Measurements from ENCODE around the gene LSM7.

The LSM7 gene

DNA sequence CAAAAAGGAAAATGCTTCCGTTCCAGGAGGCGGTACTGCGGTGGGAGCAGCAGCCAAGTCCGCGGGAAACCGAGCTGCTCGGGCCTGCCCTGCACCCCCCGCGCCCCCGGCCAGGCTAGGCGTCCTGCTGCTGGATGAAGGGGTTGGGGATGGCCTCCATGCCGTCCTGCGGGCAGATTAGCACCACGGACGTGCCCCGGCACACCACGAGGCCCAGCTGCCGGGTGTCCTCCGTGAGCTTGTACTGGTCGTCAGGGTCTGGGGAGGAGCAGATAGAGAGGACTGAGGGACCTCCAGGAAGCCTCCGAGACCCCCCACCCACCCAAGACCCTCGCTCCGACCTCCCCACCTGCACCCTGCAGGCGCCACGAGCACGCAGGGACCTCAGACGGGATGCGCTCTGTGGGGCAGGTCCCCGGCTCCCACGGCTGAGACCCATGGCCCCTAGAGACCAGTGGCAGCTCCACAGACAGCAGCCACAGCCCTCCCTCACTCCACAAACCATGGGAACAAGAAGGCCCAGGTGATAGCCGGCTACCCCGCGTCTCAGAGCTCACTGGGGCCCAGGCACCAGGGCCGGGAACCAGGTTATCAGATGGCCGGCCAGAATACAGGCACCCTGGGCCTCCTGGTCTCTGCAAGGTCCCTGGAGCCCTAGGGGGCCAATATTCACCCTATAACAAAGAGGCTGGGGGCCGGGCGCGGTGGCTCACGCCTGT lies 6.7 kb downstream of the LSM7 start:
- peaks cover 5% of the 10 kb centered on the region for H3K36me3 Mint-ChIP-seq
- no peak overlapping the region for H3K4me3 Mint-ChIP-seq
- no peaks in the 10 kb centered on the region for H3K27me3 Mint-ChIP-seq
- peaks cover 13% of the 10 kb centered on the region for H3K4me1 Mint-ChIP-seq
- no peaks in the 10 kb centered on the region for H3K9me3 Mint-ChIP-seq
- H3K27ac Mint-ChIP-seq = no peak overlapping the region

DNA sequence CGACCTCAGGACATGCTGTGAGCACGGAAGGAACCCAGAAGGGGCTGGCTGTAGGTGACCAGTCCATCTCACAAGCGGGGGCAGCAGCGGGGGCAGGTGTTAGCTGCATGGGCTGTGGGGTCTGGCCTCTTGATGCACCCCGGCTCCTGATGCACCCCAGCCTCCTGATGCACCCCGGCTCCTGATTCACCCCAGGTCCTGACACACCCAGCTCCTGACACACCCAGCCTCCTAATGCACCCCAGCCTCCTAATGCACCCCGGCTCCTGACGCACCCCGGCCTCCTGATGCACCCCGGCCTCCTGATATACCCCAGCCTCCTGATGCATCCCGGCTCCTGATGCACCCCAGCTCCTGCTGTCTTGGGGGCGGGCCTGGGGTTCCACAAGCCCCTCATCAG lies 7.4 kb downstream of the LSM7 start:
- no peaks in the 10 kb centered on the region for H3K9me3 Mint-ChIP-seq
- H3K27me3 Mint-ChIP-seq = no peaks in the 10 kb centered on the region

DNA sequence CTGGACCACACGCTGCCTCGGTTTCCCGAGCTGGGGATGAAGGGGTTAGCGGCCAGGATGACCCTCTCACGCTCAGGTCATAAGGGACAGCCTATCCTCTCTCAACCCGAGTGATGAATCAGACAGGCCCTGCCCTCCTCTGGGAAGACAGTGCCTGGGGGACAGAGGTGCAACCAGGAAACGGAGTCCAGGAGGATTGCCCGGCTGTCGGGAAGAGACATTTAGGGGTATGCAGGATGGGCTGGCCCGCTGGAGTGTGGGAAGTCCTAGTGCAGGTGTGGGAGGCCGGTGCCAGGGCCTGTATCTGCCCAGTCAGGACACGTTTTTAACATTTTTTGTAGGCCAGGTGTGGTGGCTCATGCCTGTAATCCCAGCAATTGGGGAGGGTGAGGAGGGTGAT lies 8.3 kb downstream of the LSM7 start:
- peaks cover 2% of the 10 kb centered on the region for H3K9me3 Mint-ChIP-seq
- no peak overlapping the region for H3K27ac Mint-ChIP-seq
- peaks cover 4% of the 10 kb centered on the region for H3K36me3 Mint-ChIP-seq
- H3K4me3 Mint-ChIP-seq = no peak overlapping the region
- H3K4me1 Mint-ChIP-seq = no peaks in the 10 kb centered on the region
- H3K27me3 Mint-ChIP-seq = peaks cover 2% of the 10 kb centered on the region

More for the DNA sequence above, 7.4 kb downstream of the LSM7 start:
- Mint-ChIP-seq H3K4me3 (no peak overlapping the region), H3K36me3 (peaks cover 3% of the 10 kb centered on the region), H3K27ac (no peak overlapping the region), H3K4me1 (peaks cover 7% of the 10 kb centered on the region)

DNA sequence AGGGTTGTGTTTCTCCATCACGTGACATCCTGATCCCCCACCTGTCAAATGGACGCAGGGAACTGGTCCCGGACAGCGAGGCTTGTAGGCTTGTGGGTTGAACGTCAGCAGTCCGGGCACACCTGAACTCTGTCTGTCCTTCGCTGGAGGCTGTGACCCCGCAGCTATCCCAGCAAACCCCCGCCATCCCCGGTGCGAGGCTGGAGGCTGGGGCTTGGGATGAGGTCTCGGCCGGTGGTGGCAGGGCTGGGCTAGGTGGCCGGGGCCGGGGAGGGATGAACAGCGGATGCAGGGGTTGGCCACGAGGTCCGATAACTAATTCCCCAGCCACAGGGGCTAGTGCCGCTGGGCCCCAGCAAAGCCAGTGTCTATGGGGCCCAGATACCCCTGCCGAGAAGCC lies 8.8 kb downstream of the LSM7 start:
- Mint-ChIP-seq H3K27ac (no peak overlapping the region), H3K36me3 (peaks cover 7% of the 10 kb centered on the region), H3K9me3 (peaks cover 7% of the 10 kb centered on the region), H3K4me1 (no peaks in the 10 kb centered on the region), H3K27me3 (peaks cover 7% of the 10 kb centered on the region), H3K4me3 (no peak overlapping the region)

DNA sequence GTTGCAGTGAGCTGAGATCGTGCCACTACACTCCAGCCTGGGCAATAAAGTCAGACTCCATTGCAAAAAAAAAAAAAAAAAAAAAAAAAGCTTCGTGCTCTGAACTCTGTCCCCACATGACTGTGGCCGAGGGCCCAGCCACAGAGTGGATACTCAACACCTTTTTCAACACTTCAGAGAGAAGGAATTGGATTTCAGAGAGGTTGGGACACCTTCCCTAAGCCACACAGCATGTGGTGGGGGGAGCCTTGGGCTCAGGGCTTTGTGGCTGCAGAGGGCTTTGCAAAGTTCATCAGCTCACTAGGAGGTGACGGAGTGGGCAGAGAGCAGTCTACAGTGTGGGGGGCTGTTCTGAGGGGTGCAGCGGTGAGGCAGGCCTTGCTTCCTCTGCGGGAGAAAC lies 9.5 kb downstream of the LSM7 start:
- Mint-ChIP-seq H3K4me1 (no peaks in the 10 kb centered on the region), H3K27ac (no peak overlapping the region), H3K27me3 (peaks cover 8% of the 10 kb centered on the region), H3K4me3 (no peak overlapping the region), H3K9me3 (peaks cover 8% of the 10 kb centered on the region), H3K36me3 (peaks cover 7% of the 10 kb centered on the region)

DNA sequence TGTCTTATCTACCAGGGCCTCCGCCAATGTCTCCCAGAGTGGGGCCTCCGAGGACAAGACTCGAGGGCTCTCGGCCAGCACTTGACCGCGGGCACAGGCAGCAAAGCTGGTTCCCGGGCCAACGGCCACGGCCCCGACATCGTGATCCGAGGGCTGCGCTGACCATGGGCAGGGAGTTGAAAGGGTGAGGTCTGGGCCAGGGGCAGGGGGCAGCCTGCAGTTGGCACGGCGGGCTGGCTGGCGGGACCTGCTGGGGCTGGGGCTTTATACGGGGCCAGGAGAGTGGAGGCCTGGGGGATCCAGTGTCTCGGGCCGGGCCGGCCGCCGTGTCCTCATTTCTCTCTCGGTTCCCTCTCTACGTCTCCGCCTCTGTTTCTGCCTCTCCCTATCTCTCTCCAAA lies 10.6 kb downstream of the LSM7 start:
- H3K9me3 Mint-ChIP-seq = peaks cover 8% of the 10 kb centered on the region
- H3K4me1 Mint-ChIP-seq = no peaks in the 10 kb centered on the region
- no peak overlapping the region for H3K27ac Mint-ChIP-seq
- H3K27me3 Mint-ChIP-seq = peaks cover 17% of the 10 kb centered on the region
- H3K4me3 Mint-ChIP-seq = no peak overlapping the region
- peaks cover 7% of the 10 kb centered on the region for H3K36me3 Mint-ChIP-seq

DNA sequence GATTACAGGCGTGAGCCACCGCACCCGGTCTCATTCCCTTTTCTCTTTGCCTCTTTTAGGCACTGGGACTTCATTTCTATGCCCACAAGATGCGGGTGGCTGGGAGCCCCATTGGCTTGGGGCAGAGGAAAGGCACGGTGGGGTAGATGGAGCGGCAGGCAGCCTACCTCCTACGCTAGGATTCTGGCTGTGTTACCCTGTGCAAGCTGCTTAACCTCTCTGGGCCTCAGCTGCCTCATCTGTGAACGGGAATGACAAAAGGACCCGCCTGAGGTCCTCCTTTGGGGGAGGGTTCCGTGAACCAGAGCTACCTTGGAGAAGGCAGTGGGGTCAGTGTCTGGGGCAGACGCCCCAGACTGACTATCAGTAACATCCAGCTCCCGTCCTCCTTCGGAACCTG lies 11.1 kb downstream of the LSM7 start:
- Mint-ChIP-seq H3K36me3 (peaks cover 7% of the 10 kb centered on the region), H3K27ac (no peak overlapping the region), H3K9me3 (peaks cover 8% of the 10 kb centered on the region), H3K27me3 (peaks cover 17% of the 10 kb centered on the region), H3K4me3 (no peak overlapping the region), H3K4me1 (no peaks in the 10 kb centered on the region)

DNA sequence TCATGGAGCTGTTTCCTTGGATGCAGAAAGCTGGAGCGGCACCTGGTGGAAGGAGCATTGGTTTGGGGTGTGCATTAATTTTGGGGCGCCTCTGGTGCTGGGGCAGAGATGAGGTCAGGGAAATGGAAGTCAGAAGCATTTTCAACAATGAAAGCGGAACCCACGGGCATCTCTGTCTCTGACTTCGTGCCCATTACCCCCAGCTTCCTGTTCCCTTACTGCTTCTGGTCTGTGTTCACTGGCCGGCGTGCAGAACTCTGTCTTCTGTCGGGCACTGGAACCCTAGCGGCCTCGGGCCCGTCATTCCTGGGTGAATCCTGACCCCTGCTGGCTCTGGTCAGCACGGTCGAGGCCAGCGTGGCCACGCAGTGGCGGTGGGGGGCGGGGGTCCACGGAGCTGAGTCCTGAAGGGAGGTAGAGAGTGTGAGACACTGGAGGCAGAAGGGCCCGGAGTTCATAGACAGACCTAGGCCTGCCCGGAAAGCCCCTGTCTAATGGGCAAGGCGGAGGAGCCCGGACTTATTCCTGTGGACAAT lies 12.5 kb downstream of the LSM7 start:
- Mint-ChIP-seq H3K27me3 (peaks cover 17% of the 10 kb centered on the region), H3K27ac (no peak overlapping the region), H3K4me1 (no peaks in the 10 kb centered on the region), H3K36me3 (peaks cover 7% of the 10 kb centered on the region), H3K9me3 (peaks cover 8% of the 10 kb centered on the region), H3K4me3 (no peak overlapping the region)

DNA sequence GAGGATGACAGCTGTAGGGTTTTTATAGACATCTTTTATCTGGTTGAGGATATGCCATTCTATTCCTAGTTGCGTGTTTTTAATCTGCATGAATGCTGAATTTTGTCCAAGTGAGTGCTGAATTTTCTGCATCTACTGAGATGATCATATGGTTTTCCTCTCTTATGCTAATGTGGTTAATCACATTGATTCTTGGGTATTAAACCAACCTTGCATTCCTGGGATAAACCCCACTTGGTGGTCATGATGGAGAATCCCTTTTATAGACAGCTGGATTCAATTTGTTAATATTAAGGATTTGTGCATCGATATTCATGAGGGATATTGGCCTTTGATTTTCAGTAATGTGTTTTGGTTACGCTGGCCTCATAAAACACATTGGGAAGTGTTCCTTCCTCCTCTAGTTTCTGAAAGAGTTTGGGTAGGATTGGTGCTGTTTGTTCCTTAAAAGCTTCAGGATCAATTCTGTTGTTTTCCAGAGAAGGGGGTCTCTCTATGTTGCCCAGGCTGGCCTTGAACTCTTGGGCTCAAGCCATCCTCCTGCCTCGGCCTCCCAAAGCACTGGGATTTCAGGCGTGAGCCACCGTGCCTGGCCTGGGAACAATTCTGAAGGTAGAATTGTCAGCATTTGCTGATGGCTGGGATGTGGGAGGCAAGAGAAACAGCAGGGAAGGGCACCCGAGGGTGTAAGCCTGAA lies 13.1 kb downstream of the LSM7 start:
- Mint-ChIP-seq H3K27ac (no peak overlapping the region), H3K9me3 (peaks cover 8% of the 10 kb centered on the region), H3K27me3 (peaks cover 17% of the 10 kb centered on the region), H3K4me3 (no peak overlapping the region), H3K36me3 (peaks cover 7% of the 10 kb centered on the region), H3K4me1 (no peaks in the 10 kb centered on the region)

DNA sequence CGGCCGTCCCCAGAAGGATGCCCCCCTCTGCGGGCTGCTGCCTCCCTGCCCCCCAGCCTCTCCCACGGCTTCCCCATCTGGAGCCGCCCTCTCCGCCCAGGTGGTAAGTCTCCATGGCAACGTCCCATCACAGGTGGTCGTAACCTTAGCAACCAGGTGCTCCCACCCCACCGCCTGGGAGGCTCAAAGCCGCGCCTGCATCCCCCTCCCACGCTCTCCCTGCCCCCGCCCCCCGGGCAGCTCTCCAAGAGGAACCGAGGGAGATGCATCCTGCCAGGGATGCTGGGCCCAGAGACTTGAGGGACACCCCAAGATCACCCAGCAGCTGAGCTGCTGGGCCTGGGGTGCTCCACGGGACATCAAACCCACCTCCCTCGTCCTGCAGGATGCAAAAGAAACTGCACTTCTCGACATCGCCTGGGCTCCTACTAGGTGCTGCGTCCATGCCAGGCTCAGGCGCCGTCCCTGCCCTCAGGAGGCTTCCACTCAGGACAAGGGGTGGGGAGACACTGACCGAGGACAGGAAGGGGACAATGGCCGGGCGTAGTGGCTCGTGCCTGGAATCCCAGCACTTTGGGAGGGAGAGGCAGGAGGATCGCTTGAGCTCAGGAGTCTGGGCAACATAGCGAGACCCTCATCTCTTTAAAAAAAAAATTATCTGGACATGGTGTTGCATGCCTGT lies 15.4 kb downstream of the LSM7 start:
- peaks cover 8% of the 10 kb centered on the region for H3K9me3 Mint-ChIP-seq
- H3K4me1 Mint-ChIP-seq = peaks cover 3% of the 10 kb centered on the region
- H3K4me3 Mint-ChIP-seq = no peak overlapping the region
- H3K36me3 Mint-ChIP-seq = peaks cover 7% of the 10 kb centered on the region
- H3K27me3 Mint-ChIP-seq = peaks cover 28% of the 10 kb centered on the region
- H3K27ac Mint-ChIP-seq = no peak overlapping the region

DNA sequence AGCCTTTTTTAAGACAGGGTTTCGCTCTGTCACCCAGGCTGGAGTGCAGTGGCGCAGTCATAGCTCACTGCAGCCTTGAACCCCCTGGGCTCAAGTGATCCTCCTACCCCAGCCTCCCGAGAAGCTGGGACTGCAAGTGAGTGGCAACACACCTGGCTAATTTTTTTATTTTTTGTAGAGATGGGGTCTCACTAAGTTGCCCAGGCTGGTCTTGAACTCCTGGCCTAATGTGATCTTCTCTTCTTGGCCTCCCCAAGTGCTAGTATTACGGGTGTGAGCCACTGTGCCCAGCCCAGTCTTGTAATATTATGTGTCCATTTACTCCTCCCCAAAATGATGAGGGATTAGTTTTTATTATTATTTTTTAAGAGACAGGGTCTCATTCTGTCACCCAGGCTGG lies 17.3 kb downstream of the LSM7 start:
- H3K9me3 Mint-ChIP-seq = peaks cover 8% of the 10 kb centered on the region
- peaks cover 3% of the 10 kb centered on the region for H3K4me1 Mint-ChIP-seq
- no peak overlapping the region for H3K4me3 Mint-ChIP-seq
- H3K27ac Mint-ChIP-seq = no peak overlapping the region
- peaks cover 31% of the 10 kb centered on the region for H3K27me3 Mint-ChIP-seq
- H3K36me3 Mint-ChIP-seq = peaks cover 7% of the 10 kb centered on the region

DNA sequence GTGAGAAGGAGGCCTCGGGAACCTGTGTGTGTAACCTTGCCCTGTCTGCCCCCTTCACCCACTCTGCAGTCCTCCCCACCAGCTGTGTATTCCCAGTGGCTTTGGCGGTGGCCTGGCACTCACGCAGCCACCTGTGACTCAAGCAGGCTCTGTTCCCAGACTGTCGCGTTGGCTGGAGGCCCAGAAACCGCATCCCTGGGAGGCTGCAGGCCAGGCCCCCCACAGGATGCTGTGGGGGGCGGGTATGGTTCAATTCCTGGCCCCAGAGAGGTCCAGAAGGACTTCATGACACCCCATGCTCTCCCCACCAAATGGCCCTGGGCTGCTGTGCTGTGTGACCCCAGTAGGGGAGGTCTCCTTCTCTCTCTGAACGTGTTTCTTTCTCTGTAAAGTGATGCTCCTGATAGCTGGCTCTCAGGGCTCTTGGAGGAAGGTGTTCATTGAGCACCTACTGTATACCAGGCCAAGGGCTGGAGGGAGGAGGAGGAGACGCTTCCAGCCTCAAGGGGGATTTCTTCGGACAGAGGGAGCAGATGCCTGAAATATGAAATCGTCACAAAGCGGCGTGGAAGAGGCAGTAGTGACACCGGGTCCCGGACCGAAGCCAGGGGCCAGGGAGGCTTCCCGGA lies 18.5 kb downstream of the LSM7 start:
- H3K36me3 Mint-ChIP-seq = peaks cover under 1% of the 10 kb centered on the region
- peaks cover 3% of the 10 kb centered on the region for H3K4me1 Mint-ChIP-seq
- no peak overlapping the region for H3K27ac Mint-ChIP-seq
- H3K4me3 Mint-ChIP-seq = no peak overlapping the region
- peaks cover 27% of the 10 kb centered on the region for H3K27me3 Mint-ChIP-seq
- H3K9me3 Mint-ChIP-seq = peaks cover 4% of the 10 kb centered on the region

DNA sequence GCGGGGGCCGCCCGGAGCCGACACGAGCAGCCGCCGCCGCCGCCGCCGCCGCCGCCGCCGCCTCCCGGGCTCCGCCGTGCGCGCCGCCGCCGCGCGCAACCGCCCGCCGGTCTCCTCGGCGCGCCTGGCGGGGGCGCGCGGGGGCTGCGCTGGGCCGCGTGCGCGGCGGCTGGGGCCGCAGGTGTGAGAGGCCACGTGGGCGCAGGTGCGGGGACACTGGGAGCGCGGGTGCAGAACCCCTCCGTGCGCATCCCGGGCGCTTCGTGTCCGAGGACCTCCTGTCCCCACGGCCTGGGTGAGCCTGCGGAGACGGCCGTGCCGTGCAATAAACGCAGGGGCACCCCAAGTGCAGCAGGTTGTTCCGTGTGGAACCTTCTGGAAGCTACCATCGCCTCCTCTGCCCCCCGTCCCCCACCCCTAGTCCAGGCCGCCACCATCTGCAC lies 20.3 kb downstream of the LSM7 start, which contains the start of gene LINGO3:
Gene LINGO3 (minus strand): TSS at position 41 of the 443 bp plus-strand sequence. CDS start 16,378 bp downstream, outside the sequence.
- peak within 1 kb of the TSS; percentile 65 for H3K4me3 Mint-ChIP-seq
- peaks cover 1% of the 10 kb centered on the region for H3K36me3 Mint-ChIP-seq
- peaks cover 19% of the 10 kb centered on the region for H3K27me3 Mint-ChIP-seq
- H3K27ac Mint-ChIP-seq = peak within 1 kb of the TSS; percentile 63
- no peaks in the 10 kb centered on the region for H3K9me3 Mint-ChIP-seq
- peaks cover 4% of the 10 kb centered on the region for H3K4me1 Mint-ChIP-seq

DNA sequence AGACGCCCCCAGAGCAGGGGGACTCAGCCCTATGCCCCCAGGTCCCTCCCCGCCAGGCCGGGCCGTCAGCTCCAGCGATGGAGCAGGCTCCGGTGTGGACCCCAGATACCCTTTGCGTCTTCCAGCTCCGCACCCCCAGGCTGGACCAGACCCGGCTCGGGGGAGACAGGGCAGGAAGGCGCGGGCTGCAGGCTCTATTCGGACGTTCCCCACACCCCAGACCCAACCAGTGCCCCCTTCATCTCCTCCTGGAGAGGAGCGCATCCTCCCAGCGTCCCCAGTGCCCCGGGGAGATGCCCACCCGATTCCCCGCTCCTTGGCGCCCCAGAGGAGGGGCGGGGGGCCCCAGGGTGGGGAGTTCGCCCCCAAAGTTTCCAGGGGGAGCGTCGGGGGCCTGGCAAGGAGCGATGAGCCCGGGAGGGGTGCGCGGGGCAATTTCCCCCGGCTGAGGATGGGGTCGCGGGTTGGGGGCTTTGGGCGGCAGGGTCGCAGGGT lies 20.8 kb downstream of the LSM7 start:
- Mint-ChIP-seq H3K9me3 (no peaks in the 10 kb centered on the region), H3K4me3 (no peak overlapping the region), H3K4me1 (peaks cover 10% of the 10 kb centered on the region), H3K27ac (no peak overlapping the region), H3K36me3 (peaks cover 1% of the 10 kb centered on the region), H3K27me3 (peaks cover 16% of the 10 kb centered on the region)

DNA sequence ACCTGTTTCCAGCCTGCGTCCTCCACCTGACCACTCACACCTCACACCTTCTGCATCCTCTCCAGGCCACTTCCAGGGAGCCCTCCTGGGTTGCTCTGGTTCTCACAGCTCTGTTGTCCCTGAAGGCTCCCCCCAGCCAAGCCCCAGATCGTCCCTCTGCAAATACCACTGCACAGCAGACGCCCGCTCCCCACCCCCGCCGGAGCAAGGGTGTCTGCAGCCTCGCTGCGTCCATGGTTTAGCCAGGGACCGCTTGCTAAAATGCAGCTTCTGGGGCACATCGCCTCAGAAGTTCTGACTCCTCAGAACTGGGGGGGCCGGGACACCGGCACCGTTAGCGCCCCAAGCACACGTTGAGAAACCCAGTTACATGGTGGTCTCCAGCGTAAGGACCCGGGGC lies 21.4 kb downstream of the LSM7 start:
- H3K4me1 Mint-ChIP-seq = peaks cover 10% of the 10 kb centered on the region
- no peak overlapping the region for H3K27ac Mint-ChIP-seq
- no peaks in the 10 kb centered on the region for H3K9me3 Mint-ChIP-seq
- peaks cover 1% of the 10 kb centered on the region for H3K36me3 Mint-ChIP-seq
- peak overlapping the region; percentile 65 for H3K4me3 Mint-ChIP-seq
- H3K27me3 Mint-ChIP-seq = peaks cover 16% of the 10 kb centered on the region

Measured in activated naive CD4-positive, alpha-beta T cell treated with anti-CD3 and anti-CD28 coated beads, Interleukin-2, amount 50 U/mL, for 24 hours (primary cell).